ENCODE measurements around the gene ATP2B3. TPM values are rescaled to one million over a fixed set of nuclear protein-coding genes. Genes with fewer than 3 reads are reported as not detected.

The ATP2B3 gene
- polyA plus RNA-seq, 1 experiment = 0.02 TPM

- TF ChIP-seq CTCF (IDR thresholded peaks at IDR 0.05; ENCODE audit: insufficient read depth, low read depth, low read length) = no peak
- ChIA-PET POLR2A (no interaction called here), CTCF (no interaction called here)
- H3K27me3 ChIP-seq (ENCODE audit: control insufficient read depth, insufficient read depth, low read length) = no peaks in the 10 kb centered on the region
- H3K36me3 ChIP-seq (ENCODE audit: control insufficient read depth, insufficient read depth, low read length) = peaks cover 10% of the 10 kb centered on the region
- DNase-seq (ENCODE audit: low read depth) = no peak
- no peak overlapping the region for H3K4me3 ChIP-seq (ENCODE audit: low read depth, low read length)
Measured at GRCh38 chrX:153590961-153591956, 73.8 kb downstream of the ATP2B3 start.

- TF ChIP-seq CTCF (IDR thresholded peaks at IDR 0.05; ENCODE audit: insufficient read depth, low read depth, low read length) = no peak
- POLR2A ChIA-PET = no interaction called here
- CTCF ChIA-PET = no interaction called here
Measured at GRCh38 chrX:153592091-153592833, 74.8 kb downstream of the ATP2B3 start.

GRCh38 chrX:153592966-153593688 is 75.7 kb downstream of the ATP2B3 start:
- peaks cover 10% of the 10 kb centered on the region for H3K36me3 ChIP-seq (ENCODE audit: control insufficient read depth, insufficient read depth, low read length)
- H3K4me3 ChIP-seq (ENCODE audit: low read depth, low read length) = no peak overlapping the region
- DNase-seq (ENCODE audit: low read depth) = no peak
- TF ChIP-seq CTCF (IDR thresholded peaks at IDR 0.05; ENCODE audit: insufficient read depth, low read depth, low read length) = no peak
- POLR2A ChIA-PET = no interaction called here
- CTCF ChIA-PET = no interaction called here
- H3K27me3 ChIP-seq (ENCODE audit: control insufficient read depth, insufficient read depth, low read length) = no peaks in the 10 kb centered on the region

More at GRCh38 chrX:153592091-153592833, 74.8 kb downstream of the ATP2B3 start:
- H3K4me3 ChIP-seq (ENCODE audit: low read depth, low read length) = no peak overlapping the region
- H3K27me3 ChIP-seq (ENCODE audit: control insufficient read depth, insufficient read depth, low read length) = no peaks in the 10 kb centered on the region
- no peak for DNase-seq (ENCODE audit: low read depth)
- H3K36me3 ChIP-seq (ENCODE audit: control insufficient read depth, insufficient read depth, low read length) = peaks cover 10% of the 10 kb centered on the region

GRCh38 chrX:153593811-153594500 is 76.5 kb downstream of the ATP2B3 start:
- H3K27me3 ChIP-seq (ENCODE audit: control insufficient read depth, insufficient read depth, low read length) = no peaks in the 10 kb centered on the region
- no peak overlapping the region for H3K4me3 ChIP-seq (ENCODE audit: low read depth, low read length)
- no peak for DNase-seq (ENCODE audit: low read depth)
- H3K36me3 ChIP-seq (ENCODE audit: control insufficient read depth, insufficient read depth, low read length) = peaks cover 10% of the 10 kb centered on the region
- no peak for TF ChIP-seq CTCF (IDR thresholded peaks at IDR 0.05; ENCODE audit: insufficient read depth, low read depth, low read length)
- ChIA-PET POLR2A (no interaction called here), CTCF (interaction anchor here (1.0 kb wide), 1 partner anchor 55 kb away, joined by 3 read pairs; no protein-coding TSS in a partner anchor)
